NCI-H2107 treated with DMSO at 0.1 percent for 48 hours (cell line): Measurements from ENCODE around the gene CHRNA5.
"Not testable (repeated sequence)": the region's sequence is repeated elsewhere in the genome, so short reads cannot be mapped to it uniquely, and the experiment has no call there.

Source experiments
- DNase-seq: peaks from one replicate; lab custom pipeline; 2025; ENCODE audit not compliant: unreplicated experiment; lab: John Stamatoyannopoulos, UW

Gene CHRNA5

GRCh38 chr15:78565097-78565950 is at the start of gene CHRNA5:
CHRNA5 (plus strand) TSS chr15:78565520; CDS start chr15:78565720, 200 bp downstream.
- peak; percentile 68 for DNase-seq

GRCh38 chr15:78520035-78520434 is 45.3 kb upstream of the CHRNA5 start:
- DNase-seq, result not testable (repeated sequence)

- DNase-seq, result no peak
Measured at GRCh38 chr15:78524230-78524629, 41.1 kb upstream of the CHRNA5 start.

GRCh38 chr15:78527325-78527724 is 38.0 kb upstream of the CHRNA5 start:
- no peak for DNase-seq

- DNase-seq, result no peak
Measured at GRCh38 chr15:78533331-78533730, 32.0 kb upstream of the CHRNA5 start.

- no peak for DNase-seq
Measured at GRCh38 chr15:78536134-78536533, 29.2 kb upstream of the CHRNA5 start.

GRCh38 chr15:78537266-78537905 is 27.9 kb upstream of the CHRNA5 start:
- DNase-seq, result no peak

GRCh38 chr15:78538358-78538757 is 27.0 kb upstream of the CHRNA5 start:
- DNase-seq, result no peak

- DNase-seq, result not testable (repeated sequence)
Measured at GRCh38 chr15:78539464-78540140, 25.7 kb upstream of the CHRNA5 start.

GRCh38 chr15:78540141-78540870 is 25.0 kb upstream of the CHRNA5 start, which contains the start of gene PSMA4:
PSMA4 (plus strand) TSS chr15:78540444; CDS start chr15:78541928, 1,484 bp downstream.
- peak; percentile 57 for DNase-seq

- no peak for DNase-seq
Measured at GRCh38 chr15:78540871-78541743, 24.2 kb upstream of the CHRNA5 start.

GRCh38 chr15:78541744-78542034 is 23.6 kb upstream of the CHRNA5 start:
- no peak for DNase-seq

GRCh38 chr15:78542647-78543046 is 22.7 kb upstream of the CHRNA5 start:
- DNase-seq, result no peak

- DNase-seq, result no peak
Measured at GRCh38 chr15:78550194-78550593, 15.1 kb upstream of the CHRNA5 start.

GRCh38 chr15:78550815-78551214 is 14.5 kb upstream of the CHRNA5 start:
- DNase-seq, result no peak

- DNase-seq, result no peak
Measured at GRCh38 chr15:78551902-78552301, 13.4 kb upstream of the CHRNA5 start.

GRCh38 chr15:78552597-78552996 is 12.7 kb upstream of the CHRNA5 start:
- no peak for DNase-seq

GRCh38 chr15:78560201-78560600 is 5.1 kb upstream of the CHRNA5 start:
- not testable (repeated sequence) for DNase-seq

GRCh38 chr15:78561490-78561889 is 3.8 kb upstream of the CHRNA5 start:
- DNase-seq, result no peak

GRCh38 chr15:78563092-78563491 is 2.2 kb upstream of the CHRNA5 start:
- no peak for DNase-seq
